DOHH2 (cell line): ENCODE results near the gene MAP2K6.

ENCODE experiments used
- H3F3A ChIP-seq: fragments of 200-600 bp; sonication (generic), shearing (Covaris generic); 2 replicates; pipeline ENCODE4 v1.6.0; 2016; ENCODE audit warnings: antibody characterized with exemption, mild to moderate bottlenecking; ENCODE audit not compliant: control insufficient read depth, insufficient read depth
- H3K27ac ChIP-seq: fragments of 200-600 bp; sonication (generic); 2 replicates; pipeline ENCODE4 v1.5.1; 2014; ENCODE audit warnings: low read depth, mild to moderate bottlenecking, low read length, moderate library complexity
- H3K27me3 ChIP-seq: fragments of 200-600 bp; sonication (generic); 2 replicates; pipeline ENCODE4 v1.6.1; 2014; ENCODE audit warnings: mild to moderate bottlenecking, low read length, mixed read lengths; ENCODE audit not compliant: control insufficient read depth
- H3K36me3 ChIP-seq: fragments of 200-600 bp; sonication (generic); 2 replicates; pipeline ENCODE4 v1.6.1; 2014; ENCODE audit warnings: mild to moderate bottlenecking, low read length, moderate library complexity, mixed read lengths; ENCODE audit not compliant: control insufficient read depth
- H3K4me1 ChIP-seq: fragments of 200-600 bp; sonication (generic); 2 replicates; pipeline ENCODE4 v1.6.1; 2014; ENCODE audit warnings: mild to moderate bottlenecking, low read length, mixed read lengths; ENCODE audit not compliant: control insufficient read depth
- H3K4me2 ChIP-seq: fragments of 200-600 bp; sonication (generic); 2 replicates; pipeline ENCODE4 v1.6.0; 2014; ENCODE audit warnings: mild to moderate bottlenecking, low read length, moderate library complexity
- H3K4me3 ChIP-seq: fragments of 200-600 bp; sonication (generic); 2 replicates; pipeline ENCODE4 v1.5.1; 2014; ENCODE audit warnings: mild to moderate bottlenecking, low read length, mixed read lengths
- H3K79me2 ChIP-seq: fragments of 200-600 bp; sonication (generic); 2 replicates; pipeline ENCODE4 v1.6.1; 2014; ENCODE audit warnings: mild to moderate bottlenecking, low read length, mixed read lengths; ENCODE audit not compliant: control insufficient read depth
- H3K9me2 ChIP-seq: fragments of 200-600 bp; sonication (generic); replicated peaks from 2 replicates; pipeline ENCODE4 v1.6.1; 2014; ENCODE audit warnings: mild to moderate bottlenecking, low read length, mixed read lengths; ENCODE audit not compliant: control insufficient read depth
- H3K9me3 ChIP-seq: fragments of 200-600 bp; sonication (generic); 2 replicates; pipeline ENCODE4 v1.6.1; 2014; ENCODE audit warnings: antibody characterized with exemption, low read length, mixed read lengths; ENCODE audit not compliant: control insufficient read depth, insufficient read depth
- H4K20me1 ChIP-seq: fragments of 200-600 bp; sonication (generic); 2 replicates; pipeline ENCODE4 v1.6.0; 2014; ENCODE audit warnings: low read depth, mild to moderate bottlenecking, antibody characterized with exemption, low read length, moderate library complexity; ENCODE audit not compliant: control insufficient read depth, insufficient read depth
- CTCF ChIP-seq: fragments of 200-600 bp; sonication (generic); IDR thresholded peaks from one replicate; pipeline ENCODE4 v1.5.1; 2014; ENCODE audit warnings: antibody characterized with exemption, mild to moderate bottlenecking, low read depth, low read length; ENCODE audit not compliant: poor library complexity, severe bottlenecking
- EZH2phosphoT487 ChIP-seq: fragments of 200-600 bp; sonication (generic); IDR thresholded peaks from 2 replicates; pipeline ENCODE4 v1.6.1; 2017; ENCODE audit warnings: borderline replicate concordance, mild to moderate bottlenecking, antibody characterized with exemption, low read length, moderate library complexity, mixed read lengths

MAP2K6 gene

GRCh38 chr17:69418535-69418934 is 4.0 kb downstream of the MAP2K6 start:
- no peak overlapping the region for H3K4me2 ChIP-seq
- TF ChIP-seq CTCF (no peak), EZH2phosphoT487 (no peak)

GRCh38 chr17:69423450-69423849 is 9.0 kb downstream of the MAP2K6 start:
- no peaks in the 10 kb centered on the region for H3K27me3 ChIP-seq
- no peak overlapping the region for H3K4me2 ChIP-seq
- no peaks in the 10 kb centered on the region for H3K4me1 ChIP-seq
- TF ChIP-seq CTCF (no peak), EZH2phosphoT487 (no peak)
- no peak overlapping the region for H3K4me3 ChIP-seq
- no peaks in the 10 kb centered on the region for H3K9me2 ChIP-seq
- H3K36me3 ChIP-seq: no peaks in the 10 kb centered on the region
- H3F3A ChIP-seq: no peaks in the 10 kb centered on the region
- no peaks in the 10 kb centered on the region for H3K9me3 ChIP-seq
- H3K79me2 ChIP-seq: no peaks in the 10 kb centered on the region
- no peaks in the 10 kb centered on the region for H4K20me1 ChIP-seq
- no peak overlapping the region for H3K27ac ChIP-seq

More at GRCh38 chr17:69418535-69418934, 4.0 kb downstream of the MAP2K6 start:
- Histone ChIP-seq H3K79me2 (no peaks in the 10 kb centered on the region), H4K20me1 (no peaks in the 10 kb centered on the region), H3K27ac (no peak overlapping the region), H3K9me3 (no peaks in the 10 kb centered on the region), H3F3A (peaks cover 14% of the 10 kb centered on the region), H3K36me3 (no peaks in the 10 kb centered on the region), H3K4me3 (no peak overlapping the region), H3K27me3 (no peaks in the 10 kb centered on the region), H3K4me1 (peaks cover 29% of the 10 kb centered on the region), H3K9me2 (no peaks in the 10 kb centered on the region)

- H3K79me2 ChIP-seq: no peaks in the 10 kb centered on the region
- no peak overlapping the region for H3K27ac ChIP-seq
- no peaks in the 10 kb centered on the region for H3K36me3 ChIP-seq
- no peak overlapping the region for H3K4me3 ChIP-seq
- TF ChIP-seq EZH2phosphoT487: no peak
- no peak for TF ChIP-seq CTCF
- no peaks in the 10 kb centered on the region for H3F3A ChIP-seq
- no peak overlapping the region for H3K4me2 ChIP-seq
- no peaks in the 10 kb centered on the region for H4K20me1 ChIP-seq
- H3K4me1 ChIP-seq: no peaks in the 10 kb centered on the region
- no peaks in the 10 kb centered on the region for H3K9me3 ChIP-seq
- no peaks in the 10 kb centered on the region for H3K27me3 ChIP-seq
- no peaks in the 10 kb centered on the region for H3K9me2 ChIP-seq
These were observed 10.0 kb downstream of the MAP2K6 start for GRCh38 chr17:69424287-69425041.
